Calu3 (cell line): ENCODE results near the gene TRPM7. TPM values are rescaled to one million over a fixed set of nuclear protein-coding genes. Genes with fewer than 3 reads are reported as not detected.
A peak's percentile ranks its signal among the peaks of the same experiment; 100 is the strongest.

Experiments used
- BruUV-seq: library from RNA; stranded (reverse); fragments of 400-500 nt; replicated peaks from 2 replicates; lab custom pipeline; 2021; lab: Mats Ljungman, UMichigan
- CTCF ChIA-PET: fragments of 300-600 bp; sonication (Branson Sonifier 250); formaldehyde crosslinking; loops from one replicate; lab custom pipeline; 2022; ENCODE audit warnings: antibody characterized with exemption; lab: Charles Lee
- DNase-seq: peaks from one replicate; pipeline ENCODE4 v3.0.0; 2022
- H3K27ac Mint-ChIP-seq: one replicate; pipeline ENCODE4 v1.8.0; 2022; ENCODE audit warnings: mixed read lengths; ENCODE audit not compliant: unreplicated experiment
- H3K27me3 Mint-ChIP-seq: one replicate; pipeline ENCODE4 v1.8.0; 2022; ENCODE audit warnings: mixed read lengths; ENCODE audit not compliant: unreplicated experiment
- H3K36me3 Mint-ChIP-seq: one replicate; pipeline ENCODE4 v1.8.0; 2022; ENCODE audit warnings: mild to moderate bottlenecking, moderate library complexity, mixed read lengths; ENCODE audit not compliant: insufficient read depth, unreplicated experiment
- H3K4me1 Mint-ChIP-seq: one replicate; pipeline ENCODE4 v1.8.0; 2022; ENCODE audit warnings: mild to moderate bottlenecking, low read depth, mixed read lengths; ENCODE audit not compliant: unreplicated experiment
- H3K4me3 Mint-ChIP-seq: one replicate; pipeline ENCODE4 v1.8.0; 2022; ENCODE audit warnings: mild to moderate bottlenecking, low read depth, moderate library complexity, mixed read lengths; ENCODE audit not compliant: unreplicated experiment
- H3K9me3 Mint-ChIP-seq: one replicate; pipeline ENCODE4 v1.8.0; 2022; ENCODE audit warnings: low read depth, mixed read lengths; ENCODE audit not compliant: unreplicated experiment
- intact Hi-C: fragments of 100-400 bp; cut with micrococcal nuclease; formaldehyde crosslinking; loops from one replicate; pipeline ENCODE4 v1.10.0; 2022; ENCODE audit not compliant: unreplicated experiment
- total RNA-seq: library from RNA; stranded (reverse); gene quantifications from 2 replicates; pipeline ENCODE4 v1.2.3, GENCODE V29; 2022
- TF ChIP-seq, protein P1 (sequence below): fragments of 200-600 bp; IDR thresholded peaks from one replicate; pipeline ENCODE4 v1.8.0; 2022; ENCODE audit warnings: antibody characterized with exemption; ENCODE audit not compliant: unreplicated experiment

The TRPM7 gene
- total RNA-seq, 1 experiment from 2014 or later = 48.2 TPM

DNA sequence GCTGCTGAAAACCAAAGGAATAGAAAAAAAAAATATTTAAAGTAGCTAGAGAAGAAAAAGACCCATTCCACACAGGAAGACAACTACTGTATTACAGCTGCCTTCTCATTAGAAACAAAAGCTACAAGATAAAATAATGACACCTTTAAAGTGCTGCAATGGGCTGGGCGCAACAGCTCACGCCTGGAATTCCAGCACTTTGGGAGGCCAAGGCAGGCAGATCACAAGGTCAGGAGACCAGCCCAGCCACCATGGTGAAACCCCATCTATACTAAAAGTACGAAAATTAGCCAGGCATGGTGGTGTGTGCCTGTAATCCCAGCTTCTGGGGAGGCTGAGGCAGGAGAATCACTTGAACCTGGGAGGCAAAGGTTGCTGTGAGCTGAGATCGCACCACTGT is 31.0 kb downstream of the TRPM7 start:
- Mint-ChIP-seq H3K27me3 (no peaks in the 10 kb centered on the region), H3K4me1 (peaks cover 7% of the 10 kb centered on the region), H3K4me3 (no peak overlapping the region), H3K9me3 (no peaks in the 10 kb centered on the region), H3K36me3 (peaks cover 72% of the 10 kb centered on the region), H3K27ac (no peak overlapping the region)
- TF ChIP-seq, protein P1, sequence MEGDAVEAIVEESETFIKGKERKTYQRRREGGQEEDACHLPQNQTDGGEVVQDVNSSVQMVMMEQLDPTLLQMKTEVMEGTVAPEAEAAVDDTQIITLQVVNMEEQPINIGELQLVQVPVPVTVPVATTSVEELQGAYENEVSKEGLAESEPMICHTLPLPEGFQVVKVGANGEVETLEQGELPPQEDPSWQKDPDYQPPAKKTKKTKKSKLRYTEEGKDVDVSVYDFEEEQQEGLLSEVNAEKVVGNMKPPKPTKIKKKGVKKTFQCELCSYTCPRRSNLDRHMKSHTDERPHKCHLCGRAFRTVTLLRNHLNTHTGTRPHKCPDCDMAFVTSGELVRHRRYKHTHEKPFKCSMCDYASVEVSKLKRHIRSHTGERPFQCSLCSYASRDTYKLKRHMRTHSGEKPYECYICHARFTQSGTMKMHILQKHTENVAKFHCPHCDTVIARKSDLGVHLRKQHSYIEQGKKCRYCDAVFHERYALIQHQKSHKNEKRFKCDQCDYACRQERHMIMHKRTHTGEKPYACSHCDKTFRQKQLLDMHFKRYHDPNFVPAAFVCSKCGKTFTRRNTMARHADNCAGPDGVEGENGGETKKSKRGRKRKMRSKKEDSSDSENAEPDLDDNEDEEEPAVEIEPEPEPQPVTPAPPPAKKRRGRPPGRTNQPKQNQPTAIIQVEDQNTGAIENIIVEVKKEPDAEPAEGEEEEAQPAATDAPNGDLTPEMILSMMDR = no peak
- intact Hi-C loops = no loop called here
- DNase-seq = no peak
- BruUV-seq = no TSS peak
- CTCF ChIA-PET = interaction anchor here (0.7 to 1.1 kb wide), 4 partner anchors 19 to 171 kb away, joined by 3 to 4 read pairs (median 3); no protein-coding TSS in a partner anchor

DNA sequence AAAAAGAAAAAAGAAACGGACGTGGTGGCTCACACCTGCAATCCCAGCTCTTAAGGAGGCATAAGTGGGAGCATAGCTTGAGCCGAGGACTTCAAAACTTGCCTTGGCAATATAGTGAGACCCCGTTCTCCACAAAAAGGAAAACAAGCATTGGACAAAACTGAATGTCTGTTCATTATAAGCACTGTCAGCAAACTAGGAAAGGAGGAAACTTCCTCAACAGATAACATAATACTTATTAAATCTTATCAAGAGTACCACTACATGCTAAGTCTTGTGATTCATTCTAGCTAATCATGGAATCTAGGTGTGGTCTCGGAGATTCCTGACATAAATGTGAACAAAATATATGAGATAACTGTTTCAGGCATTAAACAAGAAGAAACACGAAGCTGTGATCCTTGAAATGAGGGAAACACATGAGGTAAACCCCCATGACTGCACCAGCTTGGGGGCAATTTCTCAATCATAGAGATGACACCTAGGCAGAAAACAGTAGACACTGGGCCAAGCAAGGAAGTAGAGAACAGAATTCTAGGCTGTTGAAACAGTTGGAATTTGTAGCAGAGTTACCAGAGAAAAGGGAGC is 33.3 kb downstream of the TRPM7 start:
- Mint-ChIP-seq H3K36me3 (peaks cover 76% of the 10 kb centered on the region), H3K27ac (peak overlapping the region; percentile 35), H3K4me1 (peaks cover 7% of the 10 kb centered on the region), H3K27me3 (no peaks in the 10 kb centered on the region), H3K4me3 (no peak overlapping the region), H3K9me3 (no peaks in the 10 kb centered on the region)
- intact Hi-C loops = no loop called here
- no TSS peak for BruUV-seq
- no peak for DNase-seq
- CTCF ChIA-PET = no interaction called here
- TF ChIP-seq, protein P1 = no peak

DNA sequence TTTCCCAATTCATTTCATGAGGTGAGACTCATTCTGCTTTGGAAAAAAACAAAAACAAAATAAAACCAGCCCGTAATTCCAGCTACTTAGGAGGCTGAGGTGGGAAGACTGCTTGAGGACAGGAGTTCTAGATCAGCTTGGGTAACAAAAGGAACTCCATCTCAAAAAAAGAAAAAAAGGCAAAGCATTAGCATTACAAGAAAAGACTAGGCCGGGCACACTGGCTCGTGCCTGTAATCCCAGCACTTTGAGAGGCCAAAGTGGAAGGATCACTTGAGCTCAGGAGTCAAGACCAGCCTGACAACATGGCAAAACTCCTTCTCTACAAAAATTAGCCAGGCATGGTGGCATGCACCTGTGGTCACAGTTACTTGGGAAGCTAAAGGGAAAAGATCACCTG is 33.9 kb downstream of the TRPM7 start:
- BruUV-seq = no TSS peak
- H3K36me3 Mint-ChIP-seq = peaks cover 74% of the 10 kb centered on the region
- H3K27me3 Mint-ChIP-seq = no peaks in the 10 kb centered on the region
- CTCF ChIA-PET = no interaction called here
- intact Hi-C loops = no loop called here
- no peak for DNase-seq
- TF ChIP-seq, protein P1 = no peak
- no peak overlapping the region for H3K4me3 Mint-ChIP-seq
- H3K4me1 Mint-ChIP-seq = peaks cover 7% of the 10 kb centered on the region
- H3K9me3 Mint-ChIP-seq = no peaks in the 10 kb centered on the region
- H3K27ac Mint-ChIP-seq = no peak overlapping the region

DNA sequence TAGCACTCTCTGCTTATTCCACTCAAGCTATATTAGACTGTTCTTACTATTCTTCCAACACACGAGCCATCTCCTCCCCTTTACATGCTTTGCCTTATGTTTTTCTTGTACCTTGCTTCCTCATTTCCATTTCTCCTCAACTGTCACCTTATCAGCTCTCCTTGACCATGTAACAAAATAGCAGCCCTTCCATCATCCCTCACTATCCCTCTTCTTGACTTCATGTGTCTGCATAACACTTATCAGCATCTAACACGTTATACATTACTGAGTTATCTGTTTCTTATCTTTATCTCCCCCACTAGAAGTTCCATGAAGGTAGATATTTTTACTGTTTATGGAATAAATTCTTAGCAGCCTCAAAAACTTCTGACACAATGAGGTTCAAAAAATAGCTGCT is 45.3 kb downstream of the TRPM7 start:
- no TSS peak for BruUV-seq
- DNase-seq = no peak
- intact Hi-C loops = no loop called here
- TF ChIP-seq, protein P1 = no peak
- peaks cover 39% of the 10 kb centered on the region for H3K36me3 Mint-ChIP-seq
- no peak overlapping the region for H3K4me3 Mint-ChIP-seq
- CTCF ChIA-PET = interaction anchor here (0.7 kb wide), 1 partner anchor 520 kb away, joined by 5 read pairs; no protein-coding TSS in a partner anchor
- no peaks in the 10 kb centered on the region for H3K9me3 Mint-ChIP-seq
- H3K4me1 Mint-ChIP-seq = no peaks in the 10 kb centered on the region
- no peak overlapping the region for H3K27ac Mint-ChIP-seq
- H3K27me3 Mint-ChIP-seq = no peaks in the 10 kb centered on the region
